Tibial nerve (tissue), 3 donors: ENCODE data around the gene AOPEP.

Experiments used
- POLR2A ChIP-seq, 2 donors: fragments of 450-650 bp; IDR thresholded peaks; one replicate each; pipeline ENCODE4 v1.6.1; 2017; ENCODE audit warnings: antibody characterized with exemption in 2 of 2, mild to moderate bottlenecking in 2 of 2, moderate library complexity in 2 of 2
- TF ChIP-seq, protein P1 (sequence below), 5 experiments: fragments of 200-600 bp in 3 of 5; fragments of 450-650 bp in 2 of 5; sonication (generic) in 3 of 5; IDR thresholded peaks; one replicate each; pipeline ENCODE4 v1.5.1; 2016 to 2019; ENCODE audit warnings: antibody characterized with exemption in 5 of 5, mild to moderate bottlenecking in 3 of 5, moderate library complexity in 2 of 5

DNA sequence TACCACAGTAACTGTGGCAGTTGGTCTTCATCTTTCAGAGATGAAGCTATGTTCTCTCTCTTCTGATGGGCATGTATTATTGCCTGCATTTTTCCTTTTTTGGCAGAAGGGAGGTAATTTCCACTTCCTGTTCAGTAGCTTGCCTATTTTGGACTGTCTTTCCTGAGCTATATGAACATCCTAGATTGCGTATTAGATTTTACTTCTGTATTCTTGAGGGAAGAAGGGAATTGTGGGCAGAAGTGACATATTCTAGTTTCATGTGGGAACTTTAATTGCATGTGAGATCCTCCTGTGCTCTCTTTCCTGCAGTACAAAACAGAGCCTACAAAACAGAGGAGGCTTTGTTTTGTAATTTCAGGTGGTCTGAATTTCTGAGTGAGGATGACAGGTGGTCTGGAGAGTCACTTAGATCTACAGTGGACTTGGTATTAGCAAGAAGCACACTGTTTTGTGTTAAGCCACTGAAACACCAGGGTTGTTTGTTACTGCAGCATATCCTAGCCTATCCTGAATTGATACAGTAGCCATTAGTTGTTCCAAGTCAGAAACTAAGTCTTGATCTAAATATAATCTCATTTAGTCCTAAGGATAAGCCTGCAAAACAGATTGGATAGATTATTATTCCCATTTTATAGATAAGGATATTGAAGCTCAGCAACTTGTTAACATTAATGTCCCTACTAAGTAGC lies 68.1 kb downstream of the AOPEP start:
- TF ChIP-seq, protein P1, sequence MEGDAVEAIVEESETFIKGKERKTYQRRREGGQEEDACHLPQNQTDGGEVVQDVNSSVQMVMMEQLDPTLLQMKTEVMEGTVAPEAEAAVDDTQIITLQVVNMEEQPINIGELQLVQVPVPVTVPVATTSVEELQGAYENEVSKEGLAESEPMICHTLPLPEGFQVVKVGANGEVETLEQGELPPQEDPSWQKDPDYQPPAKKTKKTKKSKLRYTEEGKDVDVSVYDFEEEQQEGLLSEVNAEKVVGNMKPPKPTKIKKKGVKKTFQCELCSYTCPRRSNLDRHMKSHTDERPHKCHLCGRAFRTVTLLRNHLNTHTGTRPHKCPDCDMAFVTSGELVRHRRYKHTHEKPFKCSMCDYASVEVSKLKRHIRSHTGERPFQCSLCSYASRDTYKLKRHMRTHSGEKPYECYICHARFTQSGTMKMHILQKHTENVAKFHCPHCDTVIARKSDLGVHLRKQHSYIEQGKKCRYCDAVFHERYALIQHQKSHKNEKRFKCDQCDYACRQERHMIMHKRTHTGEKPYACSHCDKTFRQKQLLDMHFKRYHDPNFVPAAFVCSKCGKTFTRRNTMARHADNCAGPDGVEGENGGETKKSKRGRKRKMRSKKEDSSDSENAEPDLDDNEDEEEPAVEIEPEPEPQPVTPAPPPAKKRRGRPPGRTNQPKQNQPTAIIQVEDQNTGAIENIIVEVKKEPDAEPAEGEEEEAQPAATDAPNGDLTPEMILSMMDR (IDR thresholded peaks at IDR 0.05), result no peak
- no peak for TF ChIP-seq POLR2A (IDR thresholded peaks at IDR 0.05)
